ENCODE results near the gene IMMP2L. TPM values are rescaled to one million over a fixed set of nuclear protein-coding genes. Genes with fewer than 3 reads are reported as not detected.

The IMMP2L gene
- polyA plus RNA-seq, 4 donors: 10.5 to 20.1 (median 14.1) TPM

DNA sequence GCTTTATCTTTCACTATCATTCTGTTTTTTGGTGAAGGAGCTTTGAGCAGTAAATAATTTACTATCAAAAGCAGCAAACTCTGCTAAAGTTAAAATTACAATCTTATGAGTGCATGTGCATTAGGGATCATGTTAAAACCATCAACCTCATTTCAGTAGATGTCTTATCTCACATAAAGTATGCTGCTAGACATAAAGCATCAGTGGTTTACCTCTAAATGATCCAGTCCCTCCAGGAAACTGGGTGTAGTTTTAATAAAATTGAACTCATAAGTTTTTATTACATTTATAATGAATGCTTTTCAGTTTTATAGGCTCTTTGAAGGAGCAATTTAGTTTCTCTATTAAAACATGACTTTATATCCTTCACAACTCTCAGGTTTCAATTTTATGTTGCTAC lies 362.6 kb downstream of the IMMP2L start:
- Histone ChIP-seq H3K9me3 (ENCODE audit: control insufficient read depth in 2 of 2, insufficient read depth in 1 of 2, low read depth in 1 of 2, low read length in 1 of 2) (peaks cover 0 to 4% of the 10 kb centered on the region in 2 donors), H3K27ac (ENCODE audit: low read depth in 1 of 3, low read length in 2 of 3) (no peak overlapping the region), H3K36me3 (ENCODE audit: control insufficient read depth in 3 of 3, insufficient read depth in 2 of 3, low read depth in 1 of 3, low read length in 3 of 3) (no peaks in the 10 kb centered on the region), H3K4me3 (ENCODE audit: low read depth in 1 of 3, low read length in 3 of 3) (no peak overlapping the region), H3K27me3 (ENCODE audit: control insufficient read depth in 3 of 3, insufficient read depth in 3 of 3, low read length in 3 of 3) (no peaks in the 10 kb centered on the region), H3K4me1 (ENCODE audit: control insufficient read depth in 3 of 3, insufficient read depth in 2 of 3, low read depth in 1 of 3, low read length in 2 of 3) (no peaks in the 10 kb centered on the region)
- no peak for DNase-seq
- FAIRE-seq: no peak

DNA sequence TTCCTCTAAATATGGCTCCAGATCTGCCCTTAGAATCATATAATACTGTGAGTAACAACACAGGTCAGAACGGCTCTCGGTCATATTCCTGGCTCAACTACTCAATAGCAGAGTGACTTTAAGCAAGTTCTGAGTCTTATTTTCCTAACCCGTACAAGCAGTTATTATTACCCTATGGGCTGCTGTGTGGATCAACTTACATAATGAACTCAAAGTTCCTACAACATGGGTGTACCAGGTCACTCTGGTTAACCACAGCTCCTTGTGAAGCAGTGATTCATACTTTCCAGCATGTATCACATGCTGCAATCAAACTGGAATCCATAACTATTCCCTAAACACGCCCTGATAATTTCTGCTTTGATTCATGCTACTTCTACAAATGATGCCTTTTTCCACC lies 364.0 kb downstream of the IMMP2L start:
- H3K27me3 ChIP-seq (ENCODE audit: control insufficient read depth in 3 of 3, insufficient read depth in 3 of 3, low read length in 3 of 3): no peaks in the 10 kb centered on the region
- H3K27ac ChIP-seq (ENCODE audit: low read depth in 1 of 3, low read length in 2 of 3): no peak overlapping the region
- H3K4me1 ChIP-seq (ENCODE audit: control insufficient read depth in 3 of 3, insufficient read depth in 2 of 3, low read depth in 1 of 3, low read length in 2 of 3): no peaks in the 10 kb centered on the region
- FAIRE-seq (no peak), DNase-seq (peak in 1 of 2 donors; percentile 2)
- no peaks in the 10 kb centered on the region for H3K36me3 ChIP-seq (ENCODE audit: control insufficient read depth in 3 of 3, insufficient read depth in 2 of 3, low read depth in 1 of 3, low read length in 3 of 3)
- H3K4me3 ChIP-seq (ENCODE audit: low read depth in 1 of 3, low read length in 3 of 3): no peak overlapping the region
- 81 to 92% (median 87%) methylated on average over 4 of the region's 4 CpGs for WGBS, 3 donors
- H3K9me3 ChIP-seq (ENCODE audit: control insufficient read depth in 2 of 2, insufficient read depth in 1 of 2, low read depth in 1 of 2, low read length in 1 of 2): peaks cover 0 to 4% of the 10 kb centered on the region in 2 donors

DNA sequence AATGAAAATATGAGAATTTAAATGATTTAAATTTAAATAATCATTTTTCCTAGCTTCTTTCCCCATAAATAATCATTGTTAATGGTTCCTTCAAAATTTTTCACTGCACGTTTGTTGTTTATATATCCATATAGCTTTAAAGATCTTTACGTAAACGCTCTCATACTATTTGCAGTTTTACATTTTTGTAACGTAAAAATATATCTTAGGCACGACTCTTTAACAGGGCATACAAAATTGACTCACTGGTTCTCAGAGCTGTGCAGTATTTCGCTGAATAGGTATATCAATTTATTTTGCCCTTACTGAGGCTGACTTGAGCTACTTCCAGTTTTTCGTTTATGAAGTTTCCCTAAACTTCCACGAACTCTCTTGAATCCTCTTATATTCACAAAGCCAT lies 365.6 kb downstream of the IMMP2L start:
- Histone ChIP-seq H3K27me3 (ENCODE audit: control insufficient read depth in 3 of 3, insufficient read depth in 3 of 3, low read length in 3 of 3) (no peaks in the 10 kb centered on the region), H3K9me3 (ENCODE audit: control insufficient read depth in 2 of 2, insufficient read depth in 1 of 2, low read depth in 1 of 2, low read length in 1 of 2) (peaks cover 0 to 4% of the 10 kb centered on the region in 2 donors)
- 87 to 95% (median 92%) methylated on average over 8 of the region's 8 CpGs for WGBS, 3 donors

DNA sequence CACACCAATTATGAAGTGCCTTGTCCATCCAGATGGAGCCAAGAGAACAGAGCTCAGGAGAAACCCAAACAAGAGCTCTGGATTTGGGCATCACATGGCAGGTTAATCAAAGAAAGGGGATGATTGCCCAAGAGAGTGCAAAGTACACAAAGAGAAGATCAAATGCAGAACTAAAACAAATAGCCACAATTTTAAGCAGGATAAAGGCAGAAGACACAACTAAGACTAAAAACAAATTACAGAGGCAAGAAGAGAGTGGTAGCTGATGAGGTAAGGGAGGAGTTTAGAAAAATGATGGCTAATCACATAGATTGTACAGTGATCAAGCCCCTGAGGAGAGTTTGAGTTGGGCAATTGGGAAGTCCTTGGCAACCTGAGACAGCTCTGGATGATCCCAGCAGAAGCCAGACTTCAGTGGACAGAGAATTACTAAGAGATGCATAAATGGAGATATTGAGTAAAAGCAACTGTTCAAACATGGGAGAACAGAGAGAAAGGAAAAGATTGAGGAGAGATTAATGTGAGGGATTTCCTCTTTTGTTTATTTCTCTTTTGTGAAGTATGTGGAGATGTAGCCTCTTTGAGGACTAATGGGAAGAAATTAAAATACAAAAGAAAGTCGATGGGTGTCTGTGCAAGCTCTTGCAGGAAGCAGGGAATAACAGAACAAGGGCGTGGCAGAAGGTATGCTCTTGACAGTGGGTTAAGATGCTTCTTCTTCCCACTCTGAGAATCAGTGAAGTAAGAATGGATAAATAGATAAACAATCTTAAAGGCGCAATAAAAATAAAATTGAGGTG lies 369.5 kb downstream of the IMMP2L start:
- H3K27ac ChIP-seq (ENCODE audit: low read depth in 1 of 3, low read length in 2 of 3): no peak overlapping the region
- FAIRE-seq (no peak), DNase-seq (peak in 1 of 2 donors; percentile 23)
- 78 to 86% (median 84%) methylated on average over 3 of the region's 3 CpGs for WGBS, 3 donors
- H3K4me3 ChIP-seq (ENCODE audit: low read depth in 1 of 3, low read length in 3 of 3): no peak overlapping the region
- H3K4me1 ChIP-seq (ENCODE audit: control insufficient read depth in 3 of 3, insufficient read depth in 2 of 3, low read depth in 1 of 3, low read length in 2 of 3): no peaks in the 10 kb centered on the region
- H3K9me3 ChIP-seq (ENCODE audit: control insufficient read depth in 2 of 2, insufficient read depth in 1 of 2, low read depth in 1 of 2, low read length in 1 of 2): peaks cover 0 to 6% of the 10 kb centered on the region in 2 donors
- no peaks in the 10 kb centered on the region for H3K36me3 ChIP-seq (ENCODE audit: control insufficient read depth in 3 of 3, insufficient read depth in 2 of 3, low read depth in 1 of 3, low read length in 3 of 3)
- no peaks in the 10 kb centered on the region for H3K27me3 ChIP-seq (ENCODE audit: control insufficient read depth in 3 of 3, insufficient read depth in 3 of 3, low read length in 3 of 3)

More for the DNA sequence above, 365.6 kb downstream of the IMMP2L start:
- no peak overlapping the region for H3K4me3 ChIP-seq (ENCODE audit: low read depth in 1 of 3, low read length in 3 of 3)
- DNase-seq (no peak), FAIRE-seq (no peak)
- no peaks in the 10 kb centered on the region for H3K4me1 ChIP-seq (ENCODE audit: control insufficient read depth in 3 of 3, insufficient read depth in 2 of 3, low read depth in 1 of 3, low read length in 2 of 3)
- no peak overlapping the region for H3K27ac ChIP-seq (ENCODE audit: low read depth in 1 of 3, low read length in 2 of 3)
- H3K36me3 ChIP-seq (ENCODE audit: control insufficient read depth in 3 of 3, insufficient read depth in 2 of 3, low read depth in 1 of 3, low read length in 3 of 3): no peaks in the 10 kb centered on the region

DNA sequence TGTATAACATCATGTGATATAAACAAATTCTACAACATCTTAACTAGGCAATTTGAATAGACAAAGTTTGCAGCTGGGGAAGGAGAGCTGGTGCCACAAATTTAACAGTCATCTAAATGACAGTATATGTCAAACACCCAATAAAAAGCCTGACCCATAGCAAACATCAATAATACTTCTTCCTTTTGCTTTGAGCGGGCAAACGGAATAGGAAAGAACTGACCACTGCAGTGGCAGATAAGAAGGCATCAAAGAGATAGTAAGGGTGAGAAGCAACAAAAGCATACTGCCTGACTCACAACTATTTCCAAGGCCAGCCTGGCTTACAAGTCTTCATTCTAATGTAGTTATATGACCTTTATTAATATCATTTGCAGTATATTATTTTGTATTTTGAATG lies 371.5 kb downstream of the IMMP2L start:
- Histone ChIP-seq H3K4me1 (ENCODE audit: control insufficient read depth in 3 of 3, insufficient read depth in 2 of 3, low read depth in 1 of 3, low read length in 2 of 3) (no peaks in the 10 kb centered on the region), H3K27ac (ENCODE audit: low read depth in 1 of 3, low read length in 2 of 3) (no peak overlapping the region), H3K27me3 (ENCODE audit: control insufficient read depth in 3 of 3, insufficient read depth in 3 of 3, low read length in 3 of 3) (no peaks in the 10 kb centered on the region), H3K36me3 (ENCODE audit: control insufficient read depth in 3 of 3, insufficient read depth in 2 of 3, low read depth in 1 of 3, low read length in 3 of 3) (no peaks in the 10 kb centered on the region), H3K4me3 (ENCODE audit: low read depth in 1 of 3, low read length in 3 of 3) (no peak overlapping the region), H3K9me3 (ENCODE audit: control insufficient read depth in 2 of 2, insufficient read depth in 1 of 2, low read depth in 1 of 2, low read length in 1 of 2) (peaks cover 0 to 6% of the 10 kb centered on the region in 2 donors)
- WGBS, 3 donors: 80 to 95% (median 95%) methylated on average over 2 of the region's 2 CpGs
- FAIRE-seq: no peak
- DNase-seq: no peak

DNA sequence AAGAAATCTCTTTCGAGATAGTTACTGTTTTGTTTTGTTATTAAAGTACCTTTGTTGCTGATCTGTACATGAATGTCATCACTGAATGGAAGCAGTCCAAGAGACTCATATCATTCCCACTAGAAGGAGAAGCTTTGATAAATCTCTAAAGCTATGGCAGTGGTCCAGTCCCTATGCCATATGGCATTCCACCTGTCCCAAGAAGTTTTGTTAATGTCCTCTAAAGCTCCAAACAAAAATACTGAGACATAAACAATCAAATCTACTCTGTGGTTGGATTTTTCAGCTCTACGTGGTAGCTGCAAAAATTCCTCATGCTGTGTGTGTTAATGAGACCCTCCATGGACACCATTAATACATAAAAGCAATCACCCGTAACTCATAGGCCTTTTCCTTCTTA lies 377.3 kb downstream of the IMMP2L start:
- no peak for FAIRE-seq
- WGBS, 3 donors: 83 to 92% (median 88%) methylated on average over 3 of the region's 3 CpGs
- Histone ChIP-seq H3K27ac (ENCODE audit: low read depth in 1 of 3, low read length in 2 of 3) (no peak overlapping the region), H3K27me3 (ENCODE audit: control insufficient read depth in 3 of 3, insufficient read depth in 3 of 3, low read length in 3 of 3) (no peaks in the 10 kb centered on the region), H3K9me3 (ENCODE audit: control insufficient read depth in 2 of 2, insufficient read depth in 1 of 2, low read depth in 1 of 2, low read length in 1 of 2) (peaks cover 0 to 6% of the 10 kb centered on the region in 2 donors), H3K36me3 (ENCODE audit: control insufficient read depth in 3 of 3, insufficient read depth in 2 of 3, low read depth in 1 of 3, low read length in 3 of 3) (no peaks in the 10 kb centered on the region), H3K4me1 (ENCODE audit: control insufficient read depth in 3 of 3, insufficient read depth in 2 of 3, low read depth in 1 of 3, low read length in 2 of 3) (no peaks in the 10 kb centered on the region), H3K4me3 (ENCODE audit: low read depth in 1 of 3, low read length in 3 of 3) (no peak overlapping the region)
- no peak for DNase-seq

DNA sequence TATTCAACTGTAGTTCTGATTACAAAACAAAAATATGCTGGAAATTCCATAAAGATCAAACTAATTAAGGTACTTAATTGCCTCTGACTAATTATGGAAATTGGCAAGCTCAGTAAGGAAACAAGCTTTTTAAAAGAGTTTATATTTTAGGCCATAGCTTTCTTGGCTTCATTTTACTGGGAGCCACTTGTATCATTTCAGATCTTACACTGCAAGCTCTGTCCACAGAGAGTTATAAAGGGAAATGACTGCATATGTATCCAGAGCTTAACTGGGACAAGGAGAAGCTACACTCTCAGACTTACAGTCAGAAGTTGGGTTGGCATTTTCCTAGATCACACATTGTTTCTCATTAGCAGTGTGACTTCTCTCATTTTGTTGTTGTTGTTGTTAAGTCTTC lies 379.0 kb downstream of the IMMP2L start:
- H3K36me3 ChIP-seq (ENCODE audit: control insufficient read depth in 3 of 3, insufficient read depth in 2 of 3, low read depth in 1 of 3, low read length in 3 of 3): no peaks in the 10 kb centered on the region
- H3K27ac ChIP-seq (ENCODE audit: low read depth in 1 of 3, low read length in 2 of 3): no peak overlapping the region
- no peaks in the 10 kb centered on the region for H3K27me3 ChIP-seq (ENCODE audit: control insufficient read depth in 3 of 3, insufficient read depth in 3 of 3, low read length in 3 of 3)
- DNase-seq (no peak), FAIRE-seq (no peak)
- peaks cover 0 to 8% of the 10 kb centered on the region in 2 donors for H3K9me3 ChIP-seq (ENCODE audit: control insufficient read depth in 2 of 2, insufficient read depth in 1 of 2, low read depth in 1 of 2, low read length in 1 of 2)
- H3K4me3 ChIP-seq (ENCODE audit: low read depth in 1 of 3, low read length in 3 of 3): no peak overlapping the region
- H3K4me1 ChIP-seq (ENCODE audit: control insufficient read depth in 3 of 3, insufficient read depth in 2 of 3, low read depth in 1 of 3, low read length in 2 of 3): no peaks in the 10 kb centered on the region

DNA sequence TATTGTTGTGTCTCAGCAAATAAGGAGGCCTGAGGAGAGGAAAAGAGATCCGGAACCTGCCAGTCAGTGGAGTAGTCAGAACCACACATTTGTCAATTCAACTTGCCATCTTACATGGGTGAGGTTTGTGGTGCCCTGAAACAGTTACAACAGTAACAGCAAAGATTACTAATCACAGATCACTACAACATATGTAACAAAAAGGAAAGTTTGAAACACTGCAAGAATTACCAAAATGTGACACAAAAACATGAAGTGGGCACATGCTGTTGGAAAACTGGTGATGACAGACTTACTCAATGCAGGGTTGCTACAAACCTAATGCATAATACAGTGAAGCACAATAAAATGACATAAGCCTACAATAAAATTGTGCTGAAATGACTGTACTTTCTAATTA lies 382.0 kb downstream of the IMMP2L start:
- H3K4me1 ChIP-seq (ENCODE audit: control insufficient read depth in 3 of 3, insufficient read depth in 2 of 3, low read depth in 1 of 3, low read length in 2 of 3): no peaks in the 10 kb centered on the region
- 89 to 100% (median 95%) methylated on average over 1 of the region's 1 CpG for WGBS, 3 donors
- H3K36me3 ChIP-seq (ENCODE audit: control insufficient read depth in 3 of 3, insufficient read depth in 2 of 3, low read depth in 1 of 3, low read length in 3 of 3): no peaks in the 10 kb centered on the region
- H3K9me3 ChIP-seq (ENCODE audit: control insufficient read depth in 2 of 2, insufficient read depth in 1 of 2, low read depth in 1 of 2, low read length in 1 of 2): peaks cover 0 to 3% of the 10 kb centered on the region in 2 donors
- no peak for FAIRE-seq
- H3K27ac ChIP-seq (ENCODE audit: low read depth in 1 of 3, low read length in 2 of 3): no peak overlapping the region
- DNase-seq: no peak
- H3K27me3 ChIP-seq (ENCODE audit: control insufficient read depth in 3 of 3, insufficient read depth in 3 of 3, low read length in 3 of 3): no peaks in the 10 kb centered on the region
- H3K4me3 ChIP-seq (ENCODE audit: low read depth in 1 of 3, low read length in 3 of 3): no peak overlapping the region

DNA sequence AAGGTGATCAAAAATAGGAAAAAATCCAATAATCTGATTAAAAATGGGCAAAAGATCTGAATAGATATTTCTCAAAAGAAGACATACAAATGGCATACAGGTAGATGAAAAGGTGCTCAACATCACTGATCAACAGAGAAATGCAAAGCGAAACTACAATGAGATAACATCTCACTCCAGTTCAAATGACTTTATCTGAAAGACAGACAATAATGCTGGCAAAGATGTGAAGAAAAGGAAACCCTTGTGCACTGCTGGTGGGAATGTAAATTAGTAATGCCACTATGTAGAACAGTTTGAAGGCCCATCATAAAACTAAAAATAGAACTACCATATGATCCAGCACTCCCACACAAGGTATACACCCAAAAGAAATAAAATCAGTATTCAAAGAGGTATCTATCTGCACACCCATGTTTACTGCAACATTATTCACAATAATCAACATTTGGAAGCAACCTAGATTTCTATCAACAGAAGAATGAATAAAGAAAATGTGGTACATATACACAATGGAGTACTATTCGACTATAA lies 386.3 kb downstream of the IMMP2L start:
- FAIRE-seq (no peak), DNase-seq (no peak)
- no peak overlapping the region for H3K27ac ChIP-seq (ENCODE audit: low read depth in 1 of 3, low read length in 2 of 3)
- WGBS, 3 donors: 84 to 92% (median 87%) methylated on average over 2 of the region's 2 CpGs
- no peaks in the 10 kb centered on the region for H3K4me1 ChIP-seq (ENCODE audit: control insufficient read depth in 3 of 3, insufficient read depth in 2 of 3, low read depth in 1 of 3, low read length in 2 of 3)
- no peaks in the 10 kb centered on the region for H3K27me3 ChIP-seq (ENCODE audit: control insufficient read depth in 3 of 3, insufficient read depth in 3 of 3, low read length in 3 of 3)
- H3K36me3 ChIP-seq (ENCODE audit: control insufficient read depth in 3 of 3, insufficient read depth in 2 of 3, low read depth in 1 of 3, low read length in 3 of 3): no peaks in the 10 kb centered on the region
- H3K4me3 ChIP-seq (ENCODE audit: low read depth in 1 of 3, low read length in 3 of 3): no peak overlapping the region
- peaks cover 0 to 3% of the 10 kb centered on the region in 2 donors for H3K9me3 ChIP-seq (ENCODE audit: control insufficient read depth in 2 of 2, insufficient read depth in 1 of 2, low read depth in 1 of 2, low read length in 1 of 2)

Data from small intestine (tissue), 7 donors.